H1 (cell line): ENCODE results near the gene XRN2. TPM values are rescaled to one million over a fixed set of nuclear protein-coding genes. Genes with fewer than 3 reads are reported as not detected.

Experiments
- CTCF ChIA-PET: fragments of 300-600 bp; sonication (Branson Sonifier 250); formaldehyde crosslinking; loops from one replicate; lab custom pipeline; 2021; ENCODE audit not compliant: partially characterized antibody; lab: Charles Lee
- POLR2A ChIA-PET: fragments of 300-600 bp; sonication (Branson Sonifier 250); formaldehyde crosslinking; loops from one replicate; lab custom pipeline; 2021; ENCODE audit warnings: inconsistent platforms; ENCODE audit not compliant: partially characterized antibody; lab: Charles Lee
- DNase-seq, 2 experiments: peaks; one replicate each; pipeline versions ENCODE4 v3.0.0 to v3.0.0-alpha.2; 2010 to 2022; ENCODE audit warnings: low spot score in 2 of 2, low read depth in 1 of 2, mixed read lengths in 1 of 2
- FAIRE-seq: peaks from 2 replicates; lab custom pipeline; 2011; peaks lifted over from hg19 to GRCh38; lab: Jason Lieb, UNC
- H2AFZ ChIP-seq: 2 replicates; pipeline ENCODE4 v1.8.1; 2012; ENCODE audit warnings: low read length, inconsistent platforms
- H2AK5ac ChIP-seq: 2 replicates; pipeline ENCODE4 v1.6.1; 2013; ENCODE audit warnings: low read depth, low read length
- H2BK120ac ChIP-seq: replicated peaks from 2 replicates; pipeline ENCODE3; 2013; ENCODE audit warnings: low read depth, low read length, inconsistent platforms
- H2BK12ac ChIP-seq: 2 replicates; pipeline ENCODE4 v1.6.1; 2013; ENCODE audit warnings: low read depth, low read length
- H2BK15ac ChIP-seq: 2 replicates; pipeline ENCODE4 v1.6.1; 2013; ENCODE audit warnings: low read length
- H2BK20ac ChIP-seq: 2 replicates; pipeline ENCODE4 v1.6.1; 2013; ENCODE audit warnings: low read length
- H2BK5ac ChIP-seq: 2 replicates; pipeline ENCODE4 v1.6.1; 2013; ENCODE audit warnings: low read depth, low read length
- H3K14ac ChIP-seq: 2 replicates; pipeline ENCODE4 v1.6.1; 2013; ENCODE audit warnings: inconsistent platforms; ENCODE audit not compliant: insufficient read length
- H3K18ac ChIP-seq: 2 replicates; pipeline ENCODE4 v1.6.1; 2013; ENCODE audit warnings: low read length; ENCODE audit errors: extremely low read depth
- H3K23ac ChIP-seq: 2 replicates; pipeline ENCODE4 v1.6.1; 2013; ENCODE audit warnings: inconsistent platforms; ENCODE audit not compliant: insufficient read length
- H3K23me2 ChIP-seq: 2 replicates; pipeline ENCODE4 v1.6.1; 2013; ENCODE audit warnings: low read depth, low read length
- H3K27ac ChIP-seq: 2 replicates; pipeline ENCODE4 v1.6.1; 2011; ENCODE audit warnings: low read depth, low read length, inconsistent platforms
- H3K27me3 ChIP-seq, 4 experiments: replicated peaks in 1 of 4; 1 replicate in 1 of 4; 2 replicates in 3 of 4; pipeline versions ENCODE4 v1.6.1 to v1.8.1; 2011 to 2013; ENCODE audit warnings: low read length in 3 of 4, mild to moderate bottlenecking in 3 of 4, inconsistent platforms in 2 of 4, mixed read lengths in 2 of 4, moderate library complexity in 1 of 4; ENCODE audit not compliant: control insufficient read depth in 3 of 4, insufficient read depth in 3 of 4; ENCODE audit errors: extremely low read depth in 1 of 4
- H3K36me3 ChIP-seq, 4 experiments: 2 replicates each; pipeline versions ENCODE4 v1.6.1 to v1.8.1; 2011 to 2013; ENCODE audit warnings: mild to moderate bottlenecking in 4 of 4, low read length in 3 of 4, moderate library complexity in 2 of 4, control low read depth in 1 of 4, inconsistent platforms in 1 of 4; ENCODE audit not compliant: insufficient read depth in 4 of 4, control insufficient read depth in 2 of 4
- H3K4ac ChIP-seq: replicated peaks from 2 replicates; pipeline ENCODE3; 2013; ENCODE audit warnings: low read length, low read depth, mixed read lengths, inconsistent platforms; ENCODE audit not compliant: insufficient read length
- H3K4me1 ChIP-seq, 4 experiments: replicated peaks in 1 of 4; 1 replicate in 1 of 4; 2 replicates in 3 of 4; pipeline versions ENCODE4 v1.6.1 to v1.8.1; 2011 to 2013; ENCODE audit warnings: low read length in 3 of 4, inconsistent platforms in 2 of 4, mixed read lengths in 1 of 4; ENCODE audit not compliant: insufficient read depth in 4 of 4, control insufficient read depth in 3 of 4
- H3K4me2 ChIP-seq, 2 experiments: 2 replicates each; pipeline versions ENCODE4 v1.6.1 to v1.8.1; 2011 to 2013; ENCODE audit warnings: low read depth in 2 of 2, low read length in 2 of 2, control low read depth in 1 of 2, inconsistent platforms in 1 of 2, mild to moderate bottlenecking in 1 of 2; ENCODE audit not compliant: insufficient read depth in 1 of 2
- H3K4me3 ChIP-seq, 4 experiments: fragments of 200-600, 300-600 bp in 1 of 4; sonication (generic), shearing (Covaris generic), sonication (Bioruptor Twin) in 1 of 4; 2 replicates each; pipeline versions ENCODE4 v1.5.1 to v1.8.1; 2011 to 2016; ENCODE audit warnings: low read length in 4 of 4, low read depth in 3 of 4, control low read depth in 2 of 4, inconsistent platforms in 2 of 4, mild to moderate bottlenecking in 2 of 4, mixed read lengths in 1 of 4, moderate library complexity in 1 of 4; ENCODE audit not compliant: insufficient read depth in 2 of 4; ENCODE audit errors: extremely low read depth in 1 of 4
- H3K56ac ChIP-seq: replicated peaks from 2 replicates; pipeline ENCODE3; 2013; ENCODE audit warnings: low read depth, mild to moderate bottlenecking, mixed read lengths, low read length, inconsistent platforms; ENCODE audit not compliant: insufficient read length
- H3K79me1 ChIP-seq: 2 replicates; pipeline ENCODE4 v1.6.1; 2013; ENCODE audit warnings: low read depth, low read length, control low read depth
- H3K79me2 ChIP-seq, 2 experiments: 2 replicates each; pipeline versions ENCODE4 v1.6.1 to v1.8.1; 2012 to 2013; ENCODE audit warnings: low read length in 2 of 2, mild to moderate bottlenecking in 2 of 2, inconsistent platforms in 1 of 2; ENCODE audit not compliant: insufficient read depth in 2 of 2, control insufficient read depth in 1 of 2
- H3K9ac ChIP-seq, 4 experiments: replicated peaks in 1 of 4; 1 replicate in 1 of 4; 2 replicates in 3 of 4; pipeline versions ENCODE4 v1.6.1 to v1.8.1; 2011 to 2013; ENCODE audit warnings: low read depth in 3 of 4, low read length in 3 of 4, control low read depth in 2 of 4, mild to moderate bottlenecking in 2 of 4, moderate library complexity in 2 of 4, inconsistent platforms in 1 of 4; ENCODE audit errors: extremely low read depth in 1 of 4
- H3K9me3 ChIP-seq, 2 experiments: 2 replicates each; pipeline versions ENCODE4 v1.6.1 to v1.8.1; 2012 to 2013; ENCODE audit warnings: mild to moderate bottlenecking in 2 of 2, moderate library complexity in 2 of 2, control low read depth in 1 of 2, inconsistent platforms in 1 of 2, low read depth in 1 of 2, low read length in 1 of 2, mixed read lengths in 1 of 2; ENCODE audit not compliant: insufficient read depth in 2 of 2
- H4K20me1 ChIP-seq, 2 experiments: replicated peaks in 1 of 2; 2 replicates each; pipeline versions ENCODE3 to v1.8.1; 2011 to 2013; ENCODE audit warnings: inconsistent platforms in 2 of 2, low read length in 2 of 2, mild to moderate bottlenecking in 1 of 2; ENCODE audit not compliant: insufficient read depth in 2 of 2, control insufficient read depth in 1 of 2
- H4K5ac ChIP-seq: 2 replicates; pipeline ENCODE4 v1.6.1; 2013; ENCODE audit warnings: low read length, low read depth, mixed read lengths, inconsistent platforms; ENCODE audit not compliant: insufficient read length
- H4K8ac ChIP-seq: 2 replicates; pipeline ENCODE4 v1.8.0; 2013; ENCODE audit warnings: mild to moderate bottlenecking, moderate library complexity, low read length, inconsistent platforms; ENCODE audit not compliant: insufficient read depth; ENCODE audit errors: extremely low read depth
- H4K91ac ChIP-seq: replicated peaks from 2 replicates; pipeline ENCODE3; 2013; ENCODE audit warnings: low read length, mixed read lengths, inconsistent platforms; ENCODE audit not compliant: insufficient read length
- CREB1 ChIP-seq: IDR thresholded peaks from 2 replicates; pipeline ENCODE4 v1.6.1; 2012; ENCODE audit warnings: inconsistent platforms
- EZH2 ChIP-seq: fragments of 200-600 bp; sonication (generic); IDR thresholded peaks from 2 replicates; pipeline ENCODE4 v1.7.1; 2012; ENCODE audit warnings: low read depth, mild to moderate bottlenecking, moderate library complexity, low read length, inconsistent platforms; ENCODE audit not compliant: severe bottlenecking
- FOSL1 ChIP-seq: IDR thresholded peaks from 2 replicates; pipeline ENCODE4 v1.6.1; 2011; ENCODE audit warnings: mild to moderate bottlenecking, low read depth, low read length, moderate library complexity; ENCODE audit not compliant: insufficient read depth
- NRF1 ChIP-seq: IDR thresholded peaks from 2 replicates; pipeline ENCODE4 v1.6.1; 2011; ENCODE audit warnings: mild to moderate bottlenecking, low read depth, low read length, improper control_type of control experiment
- PHF8 ChIP-seq: fragments of 200-600 bp; sonication (generic); conservative IDR thresholded peaks from 2 replicates; pipeline ENCODE4 v1.7.1; 2012; ENCODE audit warnings: low read depth, mild to moderate bottlenecking, inconsistent platforms, low read length, moderate library complexity
- POLR2A ChIP-seq, 2 experiments: IDR thresholded peaks; 1 replicate in 1 of 2; 2 replicates in 1 of 2; pipeline ENCODE4 v1.6.1; 2011; ENCODE audit warnings: low read depth in 2 of 2, low read length in 2 of 2, mild to moderate bottlenecking in 2 of 2; ENCODE audit errors: control extremely low read depth in 1 of 2
- POLR2AphosphoS5 ChIP-seq: IDR thresholded peaks from 2 replicates; pipeline ENCODE4 v1.6.1; 2011; ENCODE audit warnings: low read depth, low read length
- RFX5 ChIP-seq: IDR thresholded peaks from 2 replicates; pipeline ENCODE4 v1.6.1; 2011; ENCODE audit warnings: low read depth, low read length, improper control_type of control experiment, borderline replicate concordance
- SIN3A ChIP-seq, 2 experiments: IDR thresholded peaks in 1 of 2; conservative IDR thresholded peaks in 1 of 2; 2 replicates each; pipeline ENCODE4 v1.6.1; 2011 to 2012; ENCODE audit warnings: low read length in 2 of 2, improper control_type of control experiment in 1 of 2, low read depth in 1 of 2, mild to moderate bottlenecking in 1 of 2
- TAF1 ChIP-seq: IDR thresholded peaks from 2 replicates; pipeline ENCODE4 v1.6.1; 2011; ENCODE audit warnings: mild to moderate bottlenecking, low read depth, low read length
- WGBS, 2 experiments: shearing (Covaris generic) in 1 of 2; methylation state at CpG; one replicate each; pipeline versions ENCODE4 v1.1.6 to v1.1.7; 2013 to 2015; ENCODE audit warnings: low lambda C conversion rate in 2 of 2, mixed read lengths in 2 of 2, inconsistent platforms in 1 of 2, low coverage in 1 of 2, missing lambda C conversion rate in 1 of 2; ENCODE audit not compliant: insufficient replicate concordance in 2 of 2, insufficient coverage in 1 of 2, insufficient read length in 1 of 2; ENCODE audit errors: extremely low coverage in 1 of 2, missing lambda C conversion rate in 1 of 2; 5-methylcytosine and 5-hydroxymethylcytosine counted together
- polyA plus RNA-seq, 7 experiments: library from polyadenylated mRNA; depleted of rRNA in 3 of 7; stranded (reverse) in 5 of 7; unstranded in 2 of 7; fragments of >200 nt in 5 of 7; fragments of 200-250 nt in 2 of 7; gene quantifications; 1 replicate in 5 of 7; 2 replicates in 1 of 7; 4 replicates in 1 of 7; pipeline versions ENCODE4 v1.2.1 to v1.2.3, GENCODE V29; 2011 to 2013; ENCODE audit warnings: missing spikeins in 2 of 7, mixed read lengths in 2 of 7
- total RNA-seq: library from RNA; stranded (reverse); fragmentation: NEBNext Ultra II Directional; extraction: Animal tissue kit (Norgen Biotek cat#: 25700); gene quantifications from 2 replicates; pipeline ENCODE4 v1.2.1, GENCODE V29; 2021
- TF ChIP-seq, protein P1 (sequence below): IDR thresholded peaks from 2 replicates; pipeline ENCODE4 v1.6.1; 2012; ENCODE audit warnings: inconsistent platforms

Gene XRN2
- total and polyA plus RNA-seq, 2 of the 8 experiments (the other 6 are each of a cell fraction or from before 2014, with no cell fraction given): 60.3 to 139 TPM

DNA sequence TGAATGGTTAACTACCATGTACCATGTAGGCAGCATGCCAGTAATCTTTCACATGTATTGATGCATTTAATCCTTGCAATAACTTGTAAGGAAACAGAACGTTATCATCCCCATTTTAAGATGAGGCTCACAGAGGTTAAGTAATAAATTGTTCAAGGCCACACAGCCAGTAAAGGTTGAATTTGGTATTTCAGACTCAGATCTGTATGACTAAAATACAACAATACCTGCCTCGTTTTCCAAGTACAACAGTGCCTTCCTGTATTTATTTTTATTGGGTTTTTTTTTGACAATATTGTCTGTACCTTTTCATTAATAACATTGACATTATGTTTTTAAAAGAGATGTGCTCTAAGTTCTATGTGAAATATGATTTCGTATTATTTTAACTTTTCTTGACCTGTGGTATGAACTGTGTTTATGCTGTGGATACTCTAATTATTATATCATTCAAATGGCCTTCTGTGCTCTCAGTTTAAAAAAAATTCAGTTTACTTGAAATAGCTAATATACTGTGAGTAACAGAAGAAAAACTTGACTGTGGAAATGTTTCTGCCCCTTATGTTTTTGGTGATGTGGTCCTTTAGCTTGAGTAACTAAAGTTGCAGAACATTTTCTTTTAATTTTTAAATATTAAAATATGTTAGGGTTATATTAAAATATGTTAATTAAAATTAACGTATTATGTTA is 39.7 kb downstream of the XRN2 start:
- TF ChIP-seq RFX5: no peak
- no peak for TF ChIP-seq POLR2AphosphoS5
- TF ChIP-seq POLR2A (IDR thresholded peaks at IDR 0.05; ENCODE audit: control extremely low read depth in 1 of 2, low read depth in 2 of 2, low read length in 2 of 2): no peak
- no peak for TF ChIP-seq PHF8
- no peak for TF ChIP-seq SIN3A (conservative IDR thresholded peaks at IDR 0.05 in 1 of 2, IDR thresholded peaks at IDR 0.05 in 1 of 2; ENCODE audit: low read depth in 1 of 2, low read length in 2 of 2)
- TF ChIP-seq, protein P1, sequence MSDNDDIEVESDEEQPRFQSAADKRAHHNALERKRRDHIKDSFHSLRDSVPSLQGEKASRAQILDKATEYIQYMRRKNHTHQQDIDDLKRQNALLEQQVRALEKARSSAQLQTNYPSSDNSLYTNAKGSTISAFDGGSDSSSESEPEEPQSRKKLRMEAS: no peak
- TF ChIP-seq NRF1: no peak
- TF ChIP-seq EZH2: no peak
- TF ChIP-seq CREB1: no peak
- TF ChIP-seq TAF1: no peak
- TF ChIP-seq FOSL1: no peak

More for the DNA sequence above, 39.7 kb downstream of the XRN2 start:
- H2BK20ac ChIP-seq: no peak overlapping the region
- H3K27me3 ChIP-seq: no peaks in the 10 kb centered on the region
- H4K91ac ChIP-seq: no peak overlapping the region
- H3K36me3 ChIP-seq: peaks cover 4 to 81% (median 41%) of the 10 kb centered on the region in 4 experiments; a peak in 7 of 8 replicates
- FAIRE-seq: no peak
- H3K56ac ChIP-seq: no peak overlapping the region
- peak overlapping the region; percentile 58 for H3K23ac ChIP-seq
- H3K18ac ChIP-seq: no peak overlapping the region
- peaks cover 0 to 4% (median 0%) of the 10 kb centered on the region in 4 experiments; a peak in 3 of 7 replicates for H3K4me1 ChIP-seq
- ChIA-PET CTCF (interaction anchor here (0.7 to 3.5 kb wide), 4 partner anchors 107 to 162 kb away, joined by 3 to 14 read pairs (median 8); no protein-coding TSS in a partner anchor), POLR2A (interaction anchor here (1.2 kb wide), 1 partner anchor 12 kb away, joined by 4 read pairs; no protein-coding TSS in a partner anchor)
- no peak overlapping the region for H3K4me2 ChIP-seq
- H4K5ac ChIP-seq: no peak overlapping the region
- 79 to 100% methylated on average over 1 to 4 of the region's 4 CpGs for WGBS, 2 experiments
- H3K9me3 ChIP-seq: no peaks in the 10 kb centered on the region; a peak in 1 of 4 replicates
- H3K79me1 ChIP-seq: no peaks in the 10 kb centered on the region
- DNase-seq: no peak
- no peak overlapping the region for H3K14ac ChIP-seq
- H2AFZ ChIP-seq: no peak overlapping the region
- H2BK120ac ChIP-seq: no peak overlapping the region
- no peak overlapping the region for H2BK15ac ChIP-seq
- no peak overlapping the region for H3K4me3 ChIP-seq
- no peak overlapping the region for H2BK12ac ChIP-seq
- no peak overlapping the region for H3K9ac ChIP-seq
- no peaks in the 10 kb centered on the region for H3K23me2 ChIP-seq
- H3K27ac ChIP-seq: no peak overlapping the region
- H3K4ac ChIP-seq: no peak overlapping the region
- peaks cover 4 to 10% of the 10 kb centered on the region in 2 experiments for H4K20me1 ChIP-seq
- no peak overlapping the region for H2AK5ac ChIP-seq
- H4K8ac ChIP-seq: no peak overlapping the region
- no peak overlapping the region for H2BK5ac ChIP-seq
- peaks cover 0 to 21% of the 10 kb centered on the region in 2 experiments; a peak in 1 of 4 replicates for H3K79me2 ChIP-seq
